ENCODE data around the gene LYSMD4. TPM values are rescaled to one million over a fixed set of nuclear protein-coding genes. Genes with fewer than 3 reads are reported as not detected.

LYSMD4 gene
- total and polyA plus RNA-seq, 10 of the 15 experiments (the other 5 are each of a cell fraction or from before 2014, with no cell fraction given) = 1.8 to 5.8 (median 3.9) TPM

DNA sequence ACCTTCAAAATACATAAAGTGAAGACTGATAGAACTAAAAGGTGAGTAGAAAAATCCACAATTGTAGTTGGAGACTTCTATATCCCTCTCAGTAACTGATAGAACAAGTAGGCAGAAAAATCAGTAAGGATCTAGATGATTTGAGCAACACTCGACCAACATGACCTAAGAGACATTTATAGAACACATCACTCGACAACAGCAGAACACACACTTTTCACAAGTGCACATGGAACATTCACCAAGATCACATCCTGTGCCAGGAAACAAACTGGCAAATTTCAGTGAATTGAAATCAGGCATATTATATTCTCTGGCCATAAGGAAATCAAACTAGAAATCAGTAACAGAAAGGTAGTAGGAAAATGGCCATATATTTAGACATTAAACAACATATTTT is 37.1 kb downstream of the LYSMD4 start:
- Histone ChIP-seq H3K4me2 (ENCODE audit: control insufficient read depth, insufficient read depth) (no peak overlapping the region), H3K9ac (ENCODE audit: control insufficient read depth, insufficient read depth, low read length) (no peak overlapping the region), H3K4me3 (no peak overlapping the region), H3K4me1 (ENCODE audit: control insufficient read depth, insufficient read depth, low read length) (no peaks in the 10 kb centered on the region), H3K36me3 (ENCODE audit: control insufficient read depth in 2 of 2, insufficient read depth in 2 of 2, low read length in 1 of 2) (peaks cover 2 to 10% of the 10 kb centered on the region in 2 experiments; a peak in 3 of 4 replicates), H3K79me2 (ENCODE audit: control insufficient read depth, insufficient read depth, low read length) (no peaks in the 10 kb centered on the region), H2AFZ (ENCODE audit: control insufficient read depth, low read depth, low read length) (no peak overlapping the region), H3K9me3 (replicated peaks; ENCODE audit: control insufficient read depth, insufficient read depth, low read length) (no peaks in the 10 kb centered on the region), H4K20me1 (ENCODE audit: control insufficient read depth, insufficient read depth) (no peaks in the 10 kb centered on the region), H3K27me3 (replicated peaks in 1 of 2; ENCODE audit: control insufficient read depth in 2 of 2, insufficient read depth in 2 of 2, low read length in 1 of 2) (no peaks in the 10 kb centered on the region), H3K27ac (ENCODE audit: control insufficient read depth, insufficient read depth) (no peak overlapping the region)
- no peak for ATAC-seq
- FAIRE-seq = no peak
- WGBS (ENCODE audit: insufficient coverage, insufficient replicate concordance, low lambda C conversion rate, missing lambda C conversion rate) = 34% methylated on average over 2 of the region's 2 CpGs
- DNase-seq (ENCODE audit: low read depth, low spot score) = no peak
- BruUV-seq (replicated peaks) = no TSS peak
- ChIA-PET CTCF (interaction anchor here (0.9 to 1.1 kb wide), 2 partner anchors 423 kb away, joined by 3 read pairs; no protein-coding TSS in a partner anchor), POLR2A (no interaction called here), SMC1A (ENCODE audit: uncharacterized antibody, unreplicated experiment) (interaction anchor here (0.7 to 2.0 kb wide), 4 partner anchors 8 to 424 kb away, joined by 3 to 8 read pairs (median 4); no protein-coding TSS in a partner anchor), RAD21 (ENCODE audit: unreplicated experiment) (no interaction called here)
- intact Hi-C loops (cut with micrococcal nuclease; ENCODE audit: unreplicated experiment) (no loop called here), in situ Hi-C loops (cut with MboI) (no loop called here)
- TF ChIP-seq POLR2A (IDR thresholded peaks at IDR 0.05; ENCODE audit: low read depth, low read length) (no peak), MEF2B (IDR thresholded peaks at IDR 0.05; ENCODE audit: partially characterized antibody, poor library complexity, severe bottlenecking) (no peak), TCF12 (IDR thresholded peaks at IDR 0.05; ENCODE audit: low read depth, low read length) (no peak), PAX5 (IDR thresholded peaks at IDR 0.05; ENCODE audit: borderline replicate concordance, low read depth, low read length) (no peak)

DNA sequence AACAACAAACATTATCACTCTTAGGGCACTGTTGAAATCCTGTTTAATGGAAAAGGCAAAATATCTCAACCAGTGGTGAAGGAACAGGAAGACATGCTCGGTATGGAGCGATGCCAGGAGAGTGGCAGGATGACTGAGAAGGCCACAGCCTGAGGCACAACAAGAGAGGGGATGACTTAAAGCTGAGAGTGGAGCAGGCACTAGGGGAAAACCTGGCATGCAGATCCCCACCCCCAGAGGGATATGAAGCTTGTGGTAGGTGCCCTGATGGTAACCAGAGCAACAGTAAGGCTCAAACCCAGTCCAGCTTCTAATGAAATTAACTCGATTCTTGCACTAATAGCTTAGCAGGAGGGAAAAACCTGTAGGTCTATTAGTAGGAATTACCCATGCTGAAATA is 40.4 kb downstream of the LYSMD4 start:
- Histone ChIP-seq H3K36me3 (ENCODE audit: control insufficient read depth in 2 of 2, insufficient read depth in 2 of 2, low read length in 1 of 2) (peaks cover 2 to 15% of the 10 kb centered on the region in 2 experiments; a peak in 3 of 4 replicates), H3K9me3 (replicated peaks; ENCODE audit: control insufficient read depth, insufficient read depth, low read length) (no peaks in the 10 kb centered on the region), H4K20me1 (ENCODE audit: control insufficient read depth, insufficient read depth) (no peaks in the 10 kb centered on the region), H3K4me3 (no peak overlapping the region), H2AFZ (ENCODE audit: control insufficient read depth, low read depth, low read length) (no peak overlapping the region), H3K79me2 (ENCODE audit: control insufficient read depth, insufficient read depth, low read length) (no peaks in the 10 kb centered on the region), H3K27ac (ENCODE audit: control insufficient read depth, insufficient read depth) (no peak overlapping the region), H3K9ac (ENCODE audit: control insufficient read depth, insufficient read depth, low read length) (no peak overlapping the region), H3K4me2 (ENCODE audit: control insufficient read depth, insufficient read depth) (no peak overlapping the region), H3K27me3 (replicated peaks in 1 of 2; ENCODE audit: control insufficient read depth in 2 of 2, insufficient read depth in 2 of 2, low read length in 1 of 2) (no peaks in the 10 kb centered on the region), H3K4me1 (ENCODE audit: control insufficient read depth, insufficient read depth, low read length) (no peaks in the 10 kb centered on the region)
- no peak for DNase-seq (ENCODE audit: low read depth, low spot score)
- no peak for TF ChIP-seq GABPA (IDR thresholded peaks at IDR 0.05; ENCODE audit: low read depth)
- TF ChIP-seq ZNF274 (IDR thresholded peaks at IDR 0.05; ENCODE audit: insufficient read depth, insufficient read length) = no peak
- no peak for TF ChIP-seq STAT1 (conservative IDR thresholded peaks at IDR 0.05)
- TF ChIP-seq CREB1 (IDR thresholded peaks at IDR 0.05; ENCODE audit: low read depth) = no peak
- TF ChIP-seq ZNF217 (IDR thresholded peaks at IDR 0.05) = no peak
- no peak for TF ChIP-seq MEF2B (IDR thresholded peaks at IDR 0.05; ENCODE audit: partially characterized antibody, poor library complexity, severe bottlenecking)
- no peak for TF ChIP-seq ATF7 (IDR thresholded peaks at IDR 0.05; ENCODE audit: low read depth)
- no peak for TF ChIP-seq NFYA (IDR thresholded peaks at IDR 0.05; ENCODE audit: borderline replicate concordance, low read depth, low read length)
- TF ChIP-seq BHLHE40 (IDR thresholded peaks at IDR 0.05; ENCODE audit: borderline replicate concordance in 1 of 2, low read depth in 2 of 2, low read length in 1 of 2) = no peak
- no peak for TF ChIP-seq NR2C2 (IDR thresholded peaks at IDR 0.05; ENCODE audit: borderline replicate concordance, control insufficient read depth, insufficient read length, low read depth)
- TF ChIP-seq RB1 (IDR thresholded peaks at IDR 0.05; ENCODE audit: borderline replicate concordance) = no peak
- TF ChIP-seq SREBF2 (IDR thresholded peaks at IDR 0.05; ENCODE audit: low read length) = no peak
- intact Hi-C loops (cut with micrococcal nuclease; ENCODE audit: unreplicated experiment) (no loop called here), in situ Hi-C loops (cut with MboI) (no loop called here)
- peak; percentile 43; the same call in 2 of the 3 replicates for ATAC-seq
- WGBS (ENCODE audit: insufficient coverage, insufficient replicate concordance, low lambda C conversion rate, missing lambda C conversion rate) = 0% methylated on average over 3 of the region's 3 CpGs
- ChIA-PET RAD21 (ENCODE audit: unreplicated experiment) (interaction anchor here (0.5 to 2.3 kb wide), 2 partner anchors 11 to 64 kb away, joined by 3 to 11 read pairs; no protein-coding TSS in a partner anchor), POLR2A (interaction anchor here (0.6 to 0.7 kb wide), 2 partner anchors 35 to 153 kb away, joined by 4 read pairs; no protein-coding TSS in a partner anchor), CTCF (interaction anchor here (0.7 to 1.3 kb wide), 4 partner anchors 12 to 128 kb away, joined by 3 to 7 read pairs (median 5); no protein-coding TSS in a partner anchor), SMC1A (ENCODE audit: uncharacterized antibody, unreplicated experiment) (interaction anchor here (0.8 to 1.9 kb wide), 9 partner anchors 10 to 406 kb away, joined by 3 to 11 read pairs (median 4); no protein-coding TSS in a partner anchor)
- no peak for FAIRE-seq
- BruUV-seq (replicated peaks) = no TSS peak
